ENCODE results near the gene SYNDIG1.
A peak's percentile ranks its signal among the peaks of the same experiment; 100 is the strongest.

DNA sequence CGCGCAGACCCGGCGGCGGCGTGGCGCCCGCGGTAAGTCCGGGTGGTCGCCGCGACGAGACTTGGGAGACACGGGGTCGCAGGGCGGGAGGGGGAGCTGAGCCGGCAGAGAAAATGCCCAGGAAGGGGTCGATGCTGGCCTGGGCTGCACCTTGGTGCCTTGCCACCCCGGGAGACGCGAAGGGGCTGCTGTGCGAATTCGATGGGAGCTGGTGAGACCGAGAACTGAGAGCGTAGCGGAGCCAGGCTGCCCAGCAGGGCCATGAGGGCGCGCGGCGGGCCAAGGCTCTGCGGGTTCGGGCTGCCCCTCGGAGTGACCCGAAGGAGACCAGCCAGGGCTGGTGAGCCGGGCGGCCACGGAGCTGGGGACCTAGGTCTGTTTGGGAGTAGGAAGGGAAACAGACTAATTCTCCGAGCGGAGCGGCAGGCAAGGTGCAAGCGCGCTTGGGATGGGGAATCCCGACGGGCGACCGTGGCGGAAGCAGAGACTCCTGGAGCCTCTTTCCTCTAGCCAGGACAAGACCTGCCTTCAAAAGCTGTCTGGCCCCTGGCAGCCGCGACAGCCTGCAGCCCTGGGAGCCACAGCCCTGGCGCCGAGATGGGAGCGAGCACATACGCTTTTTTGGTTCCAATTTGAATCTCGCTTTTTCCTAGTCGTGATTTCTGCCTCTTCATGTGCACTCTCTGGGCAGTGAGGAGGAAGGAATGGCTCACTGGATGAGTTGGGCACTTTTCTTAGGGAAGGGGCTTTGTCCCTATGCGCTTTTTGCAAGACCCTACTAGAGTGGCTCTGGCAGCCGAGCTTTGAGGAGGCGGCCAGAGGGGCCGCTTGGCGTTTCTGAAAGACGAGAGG is 691 bp downstream of the SYNDIG1 start:
- TF ChIP-seq CTCF (IDR thresholded peaks at IDR 0.05; ENCODE audit: poor library complexity, severe bottlenecking) (no peak), EZH2 (IDR thresholded peaks at IDR 0.05; ENCODE audit: borderline replicate concordance, insufficient read depth, low read length, poor library complexity, severe bottlenecking) (peak; percentile 23), POLR2AphosphoS5 (IDR thresholded peaks at IDR 0.05) (no peak), TAF1 (IDR thresholded peaks at IDR 0.05; ENCODE audit: low read depth) (no peak), EP300 (conservative IDR thresholded peaks at IDR 0.05; ENCODE audit: poor library complexity, severe bottlenecking) (no peak)
